Measurements from ENCODE around the gene C12orf50. TPM values are rescaled to one million over a fixed set of nuclear protein-coding genes. Genes with fewer than 3 reads are reported as not detected.

The C12orf50 gene, protein sequence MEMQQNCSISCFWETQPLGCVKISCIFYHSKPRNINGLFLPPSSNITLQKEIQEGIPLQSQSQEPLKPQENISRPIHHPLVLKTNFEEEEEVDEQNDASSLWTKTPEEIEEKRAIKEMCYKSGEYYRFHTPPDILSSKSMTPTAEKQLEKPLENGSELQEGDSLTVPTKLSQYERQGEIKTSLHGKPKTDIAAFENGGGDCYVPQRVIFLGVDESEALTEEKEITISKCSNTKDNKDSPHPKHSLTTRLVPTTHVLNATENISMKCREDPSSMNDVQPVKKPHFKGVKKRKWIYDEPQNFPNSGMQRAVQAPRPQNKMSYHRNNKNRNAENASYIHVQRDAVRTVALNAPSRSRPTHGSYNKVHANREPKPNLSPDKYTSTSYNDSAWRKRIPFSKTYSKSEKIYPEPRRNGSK
- total RNA-seq (2014; rRNA removed; shearing (Covaris generic)) (0.03 TPM in 1 of 2 replicates, not detected in the other), polyA plus RNA-seq (2016; fragmentation: Nextera tagmentation; extraction: Ambion mirVana) (not detected in 2 replicates)
- long read RNA-seq, result 0 reads

DNA sequence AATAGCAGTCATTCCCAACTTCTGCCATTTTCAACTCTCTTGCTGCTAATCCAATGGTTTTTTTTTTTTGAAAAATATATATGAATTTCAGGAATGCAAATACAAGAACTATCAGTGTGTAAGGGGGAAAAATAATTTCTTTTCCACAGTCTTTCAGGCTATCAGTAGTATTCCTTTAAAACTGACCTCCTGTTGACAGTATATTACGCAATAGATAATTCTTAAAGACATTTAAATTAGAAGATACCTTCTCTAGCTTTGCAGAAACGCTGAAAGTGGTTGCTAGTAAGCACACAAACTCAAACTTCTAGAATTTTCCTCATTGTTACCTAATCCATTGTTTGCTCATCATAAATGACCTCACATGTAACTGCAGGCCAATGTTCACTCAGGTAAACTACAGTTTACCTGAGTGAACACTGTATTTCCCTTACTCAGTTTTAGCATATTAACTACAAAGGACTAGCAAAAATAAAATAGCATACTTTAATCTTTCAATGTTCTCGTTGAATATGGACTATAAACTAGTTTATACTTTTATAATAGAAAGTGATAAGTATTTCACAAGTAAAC is at the start of gene C12orf50:
C12orf50 (minus strand) TSS at position 309 of the 573 bp plus-strand sequence. CDS start 2,439 bp downstream, outside the sequence.
- Mint-ChIP-seq H3K36me3 (ENCODE audit: low read depth) (peaks cover 13% of the 10 kb centered on the region; the same call in 1 of the 3 replicates), H3K4me3 (no peak within 1 kb of the TSS), H3K9me3 (peaks cover 24% of the 10 kb centered on the region), H3K4me1 (no peaks in the 10 kb centered on the region), H3K27me3 (ENCODE audit: insufficient read depth, low read depth, poor library complexity) (no peaks in the 10 kb centered on the region), H3K27ac (no peak within 1 kb of the TSS)
- no peak for ATAC-seq
- no peak within 1 kb of the TSS for H3K4me2 ChIP-seq
- no peak for TF ChIP-seq STAT1 (IDR thresholded peaks at IDR 0.05; ENCODE audit: unreplicated experiment)
- no peaks in the 10 kb centered on the region for H3K36me3 ChIP-seq (ENCODE audit: insufficient read depth)
- H3K4me1 ChIP-seq (ENCODE audit: insufficient read depth), result no peaks in the 10 kb centered on the region
- no peak for DNase-seq (ENCODE audit: low spot score)
- no peaks in the 10 kb centered on the region for H3K27me3 ChIP-seq (ENCODE audit: insufficient read depth)
- no peaks in the 10 kb centered on the region for H3K79me2 ChIP-seq (replicated peaks; ENCODE audit: insufficient read depth)
- no peaks in the 10 kb centered on the region for H3K9me2 ChIP-seq (ENCODE audit: insufficient read depth)
- H3K27ac ChIP-seq (ENCODE audit: low read depth), result no peak within 1 kb of the TSS
- H2AFZ ChIP-seq, result no peak within 1 kb of the TSS
- no peaks in the 10 kb centered on the region for H3F3A ChIP-seq (replicated peaks; ENCODE audit: low read depth)
- H4K20me1 ChIP-seq (replicated peaks; ENCODE audit: insufficient read depth), result no peaks in the 10 kb centered on the region
- H3K4me3 ChIP-seq, result no peak within 1 kb of the TSS

DNA sequence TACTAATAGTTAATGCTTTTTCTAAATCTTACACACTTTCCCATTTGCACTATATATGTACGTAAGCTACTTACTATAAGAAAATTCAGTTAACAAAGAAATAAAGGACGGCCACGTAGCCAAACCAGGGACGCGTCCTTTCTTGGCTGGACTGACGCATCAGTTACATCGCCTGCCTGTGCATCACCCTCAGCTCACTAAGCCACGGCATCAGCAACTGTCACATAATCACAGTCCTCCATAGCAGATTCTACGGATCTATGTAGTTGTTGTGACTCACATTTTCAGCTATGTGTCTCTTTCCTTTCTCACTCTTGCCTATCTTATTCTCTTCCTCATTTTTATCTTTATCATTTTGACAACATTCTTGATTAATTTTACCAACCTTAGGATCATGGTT is 38.1 kb upstream of the C12orf50 start:
- Histone ChIP-seq H3K27ac (ENCODE audit: low read depth) (no peak overlapping the region), H3F3A (replicated peaks; ENCODE audit: low read depth) (no peaks in the 10 kb centered on the region)
- no peak overlapping the region for H3K27ac Mint-ChIP-seq

More for the DNA sequence above, 38.1 kb upstream of the C12orf50 start:
- no peak for DNase-seq (ENCODE audit: low spot score)
- Mint-ChIP-seq H3K4me1 (peaks cover 6% of the 10 kb centered on the region; the same call in 1 of the 3 replicates), H3K4me3 (no peak overlapping the region), H3K36me3 (ENCODE audit: low read depth) (no peaks in the 10 kb centered on the region), H3K27me3 (ENCODE audit: insufficient read depth, low read depth, poor library complexity) (no peaks in the 10 kb centered on the region), H3K9me3 (no peaks in the 10 kb centered on the region)
- Histone ChIP-seq H3K36me3 (ENCODE audit: insufficient read depth) (no peaks in the 10 kb centered on the region), H3K9me2 (ENCODE audit: insufficient read depth) (no peaks in the 10 kb centered on the region), H2AFZ (no peak overlapping the region), H4K20me1 (replicated peaks; ENCODE audit: insufficient read depth) (no peaks in the 10 kb centered on the region), H3K4me1 (ENCODE audit: insufficient read depth) (no peaks in the 10 kb centered on the region), H3K27me3 (ENCODE audit: insufficient read depth) (no peaks in the 10 kb centered on the region), H3K4me2 (no peak overlapping the region), H3K4me3 (no peak overlapping the region), H3K79me2 (replicated peaks; ENCODE audit: insufficient read depth) (no peaks in the 10 kb centered on the region)
- ATAC-seq, result no peak
- TF ChIP-seq STAT1 (IDR thresholded peaks at IDR 0.05; ENCODE audit: unreplicated experiment), result no peak
- TF ChIP-seq EZH2phosphoT487 (IDR thresholded peaks at IDR 0.05; ENCODE audit: unreplicated experiment), result no peak
- TF ChIP-seq, protein P1, sequence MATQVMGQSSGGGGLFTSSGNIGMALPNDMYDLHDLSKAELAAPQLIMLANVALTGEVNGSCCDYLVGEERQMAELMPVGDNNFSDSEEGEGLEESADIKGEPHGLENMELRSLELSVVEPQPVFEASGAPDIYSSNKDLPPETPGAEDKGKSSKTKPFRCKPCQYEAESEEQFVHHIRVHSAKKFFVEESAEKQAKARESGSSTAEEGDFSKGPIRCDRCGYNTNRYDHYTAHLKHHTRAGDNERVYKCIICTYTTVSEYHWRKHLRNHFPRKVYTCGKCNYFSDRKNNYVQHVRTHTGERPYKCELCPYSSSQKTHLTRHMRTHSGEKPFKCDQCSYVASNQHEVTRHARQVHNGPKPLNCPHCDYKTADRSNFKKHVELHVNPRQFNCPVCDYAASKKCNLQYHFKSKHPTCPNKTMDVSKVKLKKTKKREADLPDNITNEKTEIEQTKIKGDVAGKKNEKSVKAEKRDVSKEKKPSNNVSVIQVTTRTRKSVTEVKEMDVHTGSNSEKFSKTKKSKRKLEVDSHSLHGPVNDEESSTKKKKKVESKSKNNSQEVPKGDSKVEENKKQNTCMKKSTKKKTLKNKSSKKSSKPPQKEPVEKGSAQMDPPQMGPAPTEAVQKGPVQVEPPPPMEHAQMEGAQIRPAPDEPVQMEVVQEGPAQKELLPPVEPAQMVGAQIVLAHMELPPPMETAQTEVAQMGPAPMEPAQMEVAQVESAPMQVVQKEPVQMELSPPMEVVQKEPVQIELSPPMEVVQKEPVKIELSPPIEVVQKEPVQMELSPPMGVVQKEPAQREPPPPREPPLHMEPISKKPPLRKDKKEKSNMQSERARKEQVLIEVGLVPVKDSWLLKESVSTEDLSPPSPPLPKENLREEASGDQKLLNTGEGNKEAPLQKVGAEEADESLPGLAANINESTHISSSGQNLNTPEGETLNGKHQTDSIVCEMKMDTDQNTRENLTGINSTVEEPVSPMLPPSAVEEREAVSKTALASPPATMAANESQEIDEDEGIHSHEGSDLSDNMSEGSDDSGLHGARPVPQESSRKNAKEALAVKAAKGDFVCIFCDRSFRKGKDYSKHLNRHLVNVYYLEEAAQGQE (IDR thresholded peaks at IDR 0.05; ENCODE audit: unreplicated experiment), result no peak
